Measurements from ENCODE around the gene CBLN3. TPM values are rescaled to one million over a fixed set of nuclear protein-coding genes. Genes with fewer than 3 reads are reported as not detected.

The CBLN3 gene
- total RNA-seq, 1 donor from 2014 or later: 5.2 TPM

- Mint-ChIP-seq H3K27me3 (ENCODE audit: low read depth) (no peaks in the 10 kb centered on the region), H3K4me3 (ENCODE audit: unreplicated experiment) (no peak overlapping the region), H3K36me3 (ENCODE audit: low read depth) (peaks cover 21% of the 10 kb centered on the region), H3K27ac (ENCODE audit: unreplicated experiment) (no peak overlapping the region), H3K4me1 (ENCODE audit: low read depth) (peaks cover 7% of the 10 kb centered on the region), H3K9me3 (ENCODE audit: low read depth) (no peaks in the 10 kb centered on the region)
- no peak for DNase-seq (ENCODE audit: low spot score)
- TF ChIP-seq CTCF (IDR thresholded peaks at IDR 0.05): no peak
Measured at GRCh38 chr14:24408764-24409163, 20.7 kb downstream of the CBLN3 start.

GRCh38 chr14:24407608-24408325 lies 21.7 kb downstream of the CBLN3 start:
- H3K4me3 Mint-ChIP-seq (ENCODE audit: unreplicated experiment): no peak overlapping the region
- H3K9me3 Mint-ChIP-seq (ENCODE audit: low read depth): no peaks in the 10 kb centered on the region
- H3K27ac Mint-ChIP-seq (ENCODE audit: unreplicated experiment): no peak overlapping the region

GRCh38 chr14:24406416-24406815 lies 23.1 kb downstream of the CBLN3 start:
- Mint-ChIP-seq H3K4me1 (ENCODE audit: low read depth) (peaks cover 28% of the 10 kb centered on the region), H3K36me3 (ENCODE audit: low read depth) (peaks cover 8% of the 10 kb centered on the region), H3K27ac (ENCODE audit: unreplicated experiment) (no peak overlapping the region)

More at GRCh38 chr14:24407608-24408325, 21.7 kb downstream of the CBLN3 start:
- H3K4me1 Mint-ChIP-seq (ENCODE audit: low read depth): peaks cover 17% of the 10 kb centered on the region
- TF ChIP-seq CTCF (IDR thresholded peaks at IDR 0.05): no peak
- DNase-seq (ENCODE audit: low spot score): no peak
- peaks cover 14% of the 10 kb centered on the region for H3K36me3 Mint-ChIP-seq (ENCODE audit: low read depth)
- no peaks in the 10 kb centered on the region for H3K27me3 Mint-ChIP-seq (ENCODE audit: low read depth)

GRCh38 chr14:24404814-24405213 lies 24.7 kb downstream of the CBLN3 start:
- peaks cover 6% of the 10 kb centered on the region for H3K36me3 Mint-ChIP-seq (ENCODE audit: low read depth)
- no peak for DNase-seq (ENCODE audit: low spot score)
- H3K4me1 Mint-ChIP-seq (ENCODE audit: low read depth): peaks cover 44% of the 10 kb centered on the region
- TF ChIP-seq CTCF (IDR thresholded peaks at IDR 0.05): no peak
- H3K4me3 Mint-ChIP-seq (ENCODE audit: unreplicated experiment): no peak overlapping the region
- H3K27me3 Mint-ChIP-seq (ENCODE audit: low read depth): no peaks in the 10 kb centered on the region
- H3K9me3 Mint-ChIP-seq (ENCODE audit: low read depth): no peaks in the 10 kb centered on the region
- no peak overlapping the region for H3K27ac Mint-ChIP-seq (ENCODE audit: unreplicated experiment)

More at GRCh38 chr14:24406416-24406815, 23.1 kb downstream of the CBLN3 start:
- H3K4me3 Mint-ChIP-seq (ENCODE audit: unreplicated experiment): no peak overlapping the region
- no peak for TF ChIP-seq CTCF (IDR thresholded peaks at IDR 0.05)
- no peaks in the 10 kb centered on the region for H3K9me3 Mint-ChIP-seq (ENCODE audit: low read depth)
- no peaks in the 10 kb centered on the region for H3K27me3 Mint-ChIP-seq (ENCODE audit: low read depth)
- DNase-seq (ENCODE audit: low spot score): no peak

- DNase-seq (ENCODE audit: low spot score): no peak
- Mint-ChIP-seq H3K27me3 (ENCODE audit: low read depth) (no peaks in the 10 kb centered on the region), H3K27ac (ENCODE audit: unreplicated experiment) (no peak overlapping the region), H3K36me3 (ENCODE audit: low read depth) (peaks cover 6% of the 10 kb centered on the region), H3K4me3 (ENCODE audit: unreplicated experiment) (no peak overlapping the region), H3K9me3 (ENCODE audit: low read depth) (no peaks in the 10 kb centered on the region), H3K4me1 (ENCODE audit: low read depth) (peaks cover 51% of the 10 kb centered on the region)
- no peak for TF ChIP-seq CTCF (IDR thresholded peaks at IDR 0.05)
Measured at GRCh38 chr14:24403294-24403998, 26.0 kb downstream of the CBLN3 start.
